Myocyte (in vitro differentiated cells): ENCODE data around the gene KRTAP5-2. TPM values are rescaled to one million over a fixed set of nuclear protein-coding genes. Genes with fewer than 3 reads are reported as not detected.

Source experiments
- DNase-seq: peaks from one replicate; pipeline ENCODE4 v3.0.0-alpha.2; 2012; ENCODE audit warnings: low read depth
- total RNA-seq: library from RNA; depleted of rRNA; stranded (reverse); fragments of >200 nt; gene quantifications from 2 replicates; pipeline ENCODE4 v1.2.3, GENCODE V29; 2014

Gene KRTAP5-2
- total RNA-seq, 1 donor from 2014 or later: not detected

- DNase-seq: no peak
Measured at GRCh38 chr11:1568441-1568911, 29.6 kb downstream of the KRTAP5-2 start.

DNA sequence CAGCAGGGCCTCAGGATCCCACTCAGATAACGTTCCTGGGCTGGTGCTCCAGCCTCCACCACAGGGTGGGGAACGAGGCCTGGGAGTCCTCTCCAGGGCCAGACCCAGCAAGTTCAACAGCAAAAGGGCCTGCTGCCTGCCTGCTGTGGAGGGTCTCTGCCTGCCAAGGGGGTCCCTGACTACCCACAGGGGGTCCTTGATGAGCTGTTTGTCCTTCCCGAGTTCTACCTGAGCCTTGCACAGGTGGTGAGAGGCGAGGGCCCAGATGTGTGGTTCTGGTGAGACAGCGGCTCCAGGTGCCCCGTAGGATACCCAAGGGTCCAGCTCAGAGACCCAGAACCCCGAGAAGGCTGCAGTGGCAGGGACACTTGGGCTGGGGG, 30.4 kb downstream of the KRTAP5-2 start:
- no peak for DNase-seq

DNA sequence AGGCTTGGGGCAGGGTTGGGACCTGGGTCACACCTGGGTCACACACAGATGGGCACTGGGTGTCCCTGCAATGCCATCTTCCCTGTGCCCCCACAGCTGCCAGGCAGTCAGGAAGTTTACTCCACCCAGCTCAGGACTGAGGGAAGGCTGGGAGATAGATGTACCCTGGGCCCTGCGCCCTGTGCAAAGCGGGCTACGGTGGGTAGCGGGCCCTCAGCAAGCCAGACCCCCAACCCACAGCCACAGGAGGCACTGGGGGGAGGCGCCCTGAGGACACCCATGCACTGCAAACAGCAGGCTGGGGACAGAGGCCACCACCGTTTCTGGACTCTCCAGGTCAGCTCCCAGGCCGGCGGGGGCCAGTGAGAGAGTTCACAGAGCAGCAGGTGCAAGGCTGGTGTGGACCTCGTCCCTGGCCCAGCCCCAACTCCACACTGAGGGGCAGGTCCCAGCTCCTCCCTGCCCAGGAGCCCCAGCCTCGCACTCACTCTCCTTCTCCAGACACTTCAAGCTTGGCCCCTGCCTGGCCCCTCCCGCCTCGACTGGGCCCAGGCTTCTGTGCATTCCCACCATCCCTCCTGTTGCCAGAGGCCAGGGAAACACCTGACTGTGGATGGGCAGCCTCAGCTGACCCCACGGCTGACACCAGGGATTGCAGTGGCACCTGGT, 30.9 kb downstream of the KRTAP5-2 start:
- no peak for DNase-seq

- DNase-seq: no peak
Measured at GRCh38 chr11:1566381-1567051, 31.6 kb downstream of the KRTAP5-2 start.

DNA sequence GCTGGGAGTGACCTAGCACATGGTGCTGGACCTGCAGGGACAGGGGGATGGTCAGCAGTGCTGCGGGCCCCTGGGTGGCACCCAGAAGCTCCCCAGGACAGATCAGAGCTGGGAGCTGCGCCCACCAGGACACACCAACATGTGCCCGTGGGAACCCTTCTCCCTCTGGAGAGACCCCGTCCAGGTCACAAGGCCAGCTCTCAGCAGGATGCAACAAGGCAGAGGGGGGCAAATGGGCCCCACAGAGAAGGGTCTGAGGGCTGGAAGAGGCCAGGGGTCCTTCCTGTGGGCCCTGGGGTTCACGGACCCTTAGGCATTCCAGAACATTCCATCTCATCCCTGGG, 32.2 kb downstream of the KRTAP5-2 start:
- DNase-seq: no peak

DNA sequence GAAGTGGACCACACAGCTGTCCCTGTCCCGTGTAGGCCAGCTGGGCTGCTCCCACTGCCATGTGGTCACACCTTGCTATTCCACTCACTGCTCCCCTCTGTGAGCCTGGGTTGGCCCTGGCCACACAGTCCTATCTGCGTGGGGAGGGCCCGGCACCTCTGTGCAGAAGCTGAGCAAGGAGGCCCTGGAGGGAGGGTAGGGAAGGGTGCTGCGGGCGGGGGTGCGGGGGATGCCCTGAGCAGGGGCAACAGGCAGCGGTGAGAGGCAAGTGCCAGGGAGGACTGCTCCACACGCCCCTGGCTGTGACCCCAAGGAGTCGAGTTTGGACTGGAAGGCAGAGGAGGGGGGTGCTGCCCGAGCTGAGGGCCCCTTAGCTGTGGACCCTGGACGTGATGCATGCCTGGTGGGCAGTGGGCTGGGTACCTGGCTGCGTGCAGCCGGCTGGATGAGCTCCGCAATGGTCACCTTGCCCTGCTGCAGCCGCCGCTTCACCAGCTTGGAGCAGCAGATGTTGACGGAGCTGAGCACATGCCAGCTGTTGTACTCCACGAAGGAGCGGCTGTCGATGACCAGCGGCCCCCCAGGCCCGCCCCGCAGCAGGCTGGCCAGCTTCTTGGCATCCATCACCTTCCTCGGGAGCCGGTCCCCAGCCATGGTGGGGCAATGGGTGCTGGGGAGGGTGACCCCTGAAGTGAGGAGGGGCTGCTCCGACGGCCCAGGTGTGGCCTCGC, 32.8 kb downstream of the KRTAP5-2 start:
- DNase-seq: no peak

- DNase-seq: peak; percentile 24
Measured at GRCh38 chr11:1564535-1565172, 33.4 kb downstream of the KRTAP5-2 start.

- DNase-seq: no peak
Measured at GRCh38 chr11:1563697-1564534, 34.2 kb downstream of the KRTAP5-2 start.

GRCh38 chr11:1563149-1563638, 34.9 kb downstream of the KRTAP5-2 start:
- DNase-seq: no peak

DNA sequence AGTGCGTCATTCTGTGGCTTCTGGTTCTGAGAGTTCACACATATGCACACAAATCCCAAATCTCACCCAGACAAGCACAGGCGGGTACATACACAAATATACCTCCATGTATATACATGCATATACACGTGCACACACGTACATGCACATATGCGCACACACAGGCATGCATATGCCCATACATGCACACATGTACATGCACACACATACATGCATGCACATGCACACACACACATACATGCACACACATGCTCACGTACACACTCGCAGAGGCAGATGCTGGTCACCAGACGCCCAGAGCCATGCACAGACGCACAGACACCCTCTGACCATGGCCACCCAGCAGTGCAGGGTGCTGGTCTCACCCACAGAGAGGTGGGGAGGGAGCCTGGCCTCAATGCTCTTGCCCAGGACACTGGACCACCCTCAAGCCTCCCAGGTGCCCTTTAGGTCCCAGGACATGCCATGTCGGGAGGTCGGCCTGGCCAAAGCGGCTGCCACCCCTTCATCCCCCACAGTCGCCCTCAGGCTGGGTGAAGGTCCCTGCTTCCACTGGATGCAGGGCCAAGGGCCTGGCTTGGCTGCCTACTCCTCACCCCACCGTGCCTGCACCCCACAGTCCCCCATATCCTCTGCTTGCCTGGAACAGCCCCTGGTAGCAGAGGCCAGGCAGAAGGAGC, 35.5 kb downstream of the KRTAP5-2 start:
- no peak for DNase-seq

DNA sequence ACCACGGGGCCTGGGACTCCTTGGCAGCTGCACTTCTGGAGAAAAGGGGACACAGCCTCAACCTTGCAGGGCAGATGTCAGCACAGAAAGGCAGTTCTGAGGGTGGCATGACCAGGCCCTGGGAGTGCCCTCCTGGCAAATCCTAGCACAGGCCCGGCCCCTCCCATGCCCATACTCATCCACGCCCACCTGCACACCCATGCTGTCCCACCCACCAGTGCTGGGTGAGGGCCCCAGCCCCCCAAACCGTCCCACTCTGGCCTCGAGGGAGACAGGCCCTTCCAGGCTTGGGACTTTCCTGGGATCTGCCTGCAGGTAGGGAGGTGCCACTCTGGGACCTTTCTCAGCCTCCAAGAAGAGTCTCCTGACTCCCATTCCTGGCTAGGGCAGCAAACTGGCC, 36.1 kb downstream of the KRTAP5-2 start:
- no peak for DNase-seq

GRCh38 chr11:1561266-1561665, 36.8 kb downstream of the KRTAP5-2 start:
- DNase-seq: no peak

DNA sequence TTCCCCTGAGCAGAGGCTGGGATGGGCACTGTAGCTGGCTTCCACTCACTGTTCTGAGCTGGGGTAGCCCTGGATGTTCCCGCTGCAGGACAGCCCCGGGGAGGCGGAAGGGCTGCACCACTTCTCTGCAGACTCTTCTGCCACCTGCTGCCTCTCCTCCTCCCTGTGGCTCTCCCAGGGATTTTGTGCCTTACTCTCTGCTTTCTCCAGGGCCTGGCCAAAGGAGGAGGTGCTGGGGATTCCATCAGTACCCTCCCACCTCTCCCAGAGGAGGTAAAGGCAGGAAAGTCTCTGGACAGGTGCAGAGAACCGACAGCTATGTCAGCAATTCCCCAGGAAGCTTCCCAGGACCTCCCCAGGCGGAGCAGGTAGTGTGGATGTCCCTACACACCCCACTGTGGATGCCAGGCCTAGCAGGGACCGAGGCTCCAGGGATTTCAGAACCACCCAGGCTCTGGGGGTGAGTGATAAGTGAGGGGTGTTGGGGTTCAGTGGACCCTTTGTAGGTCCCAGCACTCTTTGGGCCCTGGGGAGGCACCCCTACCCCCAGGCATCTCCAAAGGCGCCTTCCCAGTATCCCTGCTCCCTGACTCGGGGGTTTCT, 37.3 kb downstream of the KRTAP5-2 start:
- no peak for DNase-seq

DNA sequence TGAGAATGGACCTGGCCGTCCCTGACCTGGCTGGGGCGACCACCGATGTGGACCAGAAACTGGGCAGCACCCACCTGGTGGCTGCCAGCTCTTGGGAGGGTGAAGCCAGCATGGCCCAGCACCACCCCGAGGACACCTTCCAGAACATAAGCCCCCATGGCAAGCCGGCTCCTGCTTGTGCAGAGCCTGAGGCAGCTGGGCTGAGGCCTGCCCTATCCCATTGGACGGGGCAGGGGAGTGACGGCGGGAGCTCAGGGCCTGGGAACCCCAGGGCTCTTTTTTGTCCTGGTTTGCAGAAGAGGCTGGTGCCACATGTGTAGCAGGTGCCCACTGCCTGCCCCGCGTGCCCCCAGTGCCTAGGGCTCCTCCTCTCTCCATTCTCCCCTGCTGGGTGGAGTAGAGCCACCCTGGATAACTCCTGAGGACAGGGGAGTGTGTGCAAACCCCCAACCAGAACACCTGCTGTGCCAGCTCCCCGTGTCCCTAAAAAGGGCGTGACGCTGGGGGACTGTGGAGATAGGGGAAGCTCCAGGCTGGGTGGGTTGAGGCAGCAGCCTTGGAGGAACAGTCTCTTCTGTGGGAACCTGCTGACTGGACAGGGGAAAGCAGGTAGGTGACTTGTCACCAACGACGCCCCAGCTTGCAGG, 38.0 kb downstream of the KRTAP5-2 start:
- no peak for DNase-seq

DNA sequence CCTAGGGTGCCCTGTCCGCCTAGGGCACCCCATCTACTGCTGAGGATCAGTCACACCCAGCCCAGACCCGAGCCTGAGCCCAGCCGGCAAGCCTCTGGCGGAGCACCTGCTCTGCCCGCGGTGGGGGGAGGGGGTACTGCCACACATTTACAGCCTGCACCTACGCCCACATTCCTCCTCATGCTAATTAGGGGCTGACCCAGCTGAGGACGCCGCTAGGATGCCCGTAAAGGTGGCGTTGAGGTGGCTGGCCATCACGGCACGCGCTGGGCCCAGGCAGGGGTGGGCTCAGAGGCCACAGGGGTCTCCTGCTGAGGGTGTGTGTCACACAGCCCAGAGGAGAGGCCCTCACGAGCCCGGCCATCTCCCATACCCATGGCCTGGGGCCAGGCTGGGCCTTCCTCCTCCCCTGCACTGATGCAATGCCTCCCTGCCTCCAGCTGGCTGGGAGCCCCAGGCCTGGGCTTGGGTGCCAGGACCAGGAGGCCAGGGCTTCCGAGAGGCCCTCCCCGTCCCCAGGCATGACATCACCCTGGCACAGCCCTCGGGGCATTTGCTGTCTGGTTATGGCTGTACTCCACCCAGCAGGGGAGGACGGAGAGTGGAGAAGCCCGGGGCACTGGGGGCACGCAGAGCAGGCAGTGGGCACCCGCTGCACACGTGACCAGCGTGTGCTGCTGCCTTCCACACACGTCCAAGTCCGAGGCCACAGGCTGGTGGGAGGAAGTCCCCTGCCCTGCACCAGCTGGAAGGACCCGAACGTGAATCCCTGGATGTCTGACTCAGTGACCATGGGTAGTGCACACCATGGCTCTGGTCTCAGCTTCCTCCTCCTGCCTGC, 38.8 kb downstream of the KRTAP5-2 start:
- DNase-seq: peak; percentile 89

GRCh38 chr11:1558775-1559110, 39.4 kb downstream of the KRTAP5-2 start:
- DNase-seq: no peak

DNA sequence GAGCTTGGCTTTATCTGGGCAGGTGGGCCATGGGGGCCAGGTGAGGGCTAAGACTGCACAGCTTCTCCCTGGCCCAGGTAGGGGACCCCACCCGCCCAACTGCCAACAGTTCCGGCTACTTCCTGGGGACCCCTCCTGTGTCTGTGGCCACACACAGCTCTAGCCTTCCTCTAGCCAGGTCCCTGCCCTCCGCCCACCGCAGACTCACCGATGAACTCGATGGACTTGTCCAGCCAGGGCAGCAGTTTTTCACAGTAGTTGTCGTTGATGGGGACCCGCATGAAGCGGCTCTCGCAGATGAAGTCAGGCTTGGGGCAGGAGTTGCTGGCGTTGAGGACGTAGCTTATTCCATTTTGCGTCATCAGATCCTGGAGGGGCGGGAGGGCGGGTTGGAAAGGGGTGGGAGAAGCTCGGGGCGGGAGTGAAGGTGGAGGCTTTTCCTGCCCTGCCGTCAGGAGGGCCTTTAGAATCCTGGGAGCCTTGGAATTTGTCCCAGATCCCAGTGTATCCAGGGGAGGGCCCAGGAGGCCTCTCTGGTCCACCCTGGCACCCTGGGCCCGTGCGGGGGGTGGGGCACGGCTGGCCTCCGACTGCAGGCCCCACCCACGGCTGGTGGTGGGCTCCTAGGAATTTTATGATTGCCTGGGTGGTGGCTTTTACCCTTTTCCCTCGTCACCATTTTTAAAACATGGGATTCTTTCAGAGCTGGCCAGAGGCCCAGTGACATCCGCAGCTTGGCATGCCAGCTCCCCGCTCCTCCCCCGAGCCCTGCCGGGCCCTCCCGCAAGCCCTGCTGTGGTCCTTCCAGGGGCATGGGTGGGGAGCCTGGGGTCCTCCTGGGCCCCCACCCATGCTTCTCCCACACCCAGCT, 40.0 kb downstream of the KRTAP5-2 start:
- DNase-seq: peak; percentile 74
